ENCODE measurements around the gene TAF6L.

- TF ChIP-seq, protein P1, sequence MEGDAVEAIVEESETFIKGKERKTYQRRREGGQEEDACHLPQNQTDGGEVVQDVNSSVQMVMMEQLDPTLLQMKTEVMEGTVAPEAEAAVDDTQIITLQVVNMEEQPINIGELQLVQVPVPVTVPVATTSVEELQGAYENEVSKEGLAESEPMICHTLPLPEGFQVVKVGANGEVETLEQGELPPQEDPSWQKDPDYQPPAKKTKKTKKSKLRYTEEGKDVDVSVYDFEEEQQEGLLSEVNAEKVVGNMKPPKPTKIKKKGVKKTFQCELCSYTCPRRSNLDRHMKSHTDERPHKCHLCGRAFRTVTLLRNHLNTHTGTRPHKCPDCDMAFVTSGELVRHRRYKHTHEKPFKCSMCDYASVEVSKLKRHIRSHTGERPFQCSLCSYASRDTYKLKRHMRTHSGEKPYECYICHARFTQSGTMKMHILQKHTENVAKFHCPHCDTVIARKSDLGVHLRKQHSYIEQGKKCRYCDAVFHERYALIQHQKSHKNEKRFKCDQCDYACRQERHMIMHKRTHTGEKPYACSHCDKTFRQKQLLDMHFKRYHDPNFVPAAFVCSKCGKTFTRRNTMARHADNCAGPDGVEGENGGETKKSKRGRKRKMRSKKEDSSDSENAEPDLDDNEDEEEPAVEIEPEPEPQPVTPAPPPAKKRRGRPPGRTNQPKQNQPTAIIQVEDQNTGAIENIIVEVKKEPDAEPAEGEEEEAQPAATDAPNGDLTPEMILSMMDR (IDR thresholded peaks at IDR 0.05) = no peak
- TF ChIP-seq POLR2A (IDR thresholded peaks at IDR 0.05) = no peak
Measured at GRCh38 chr11:62811659-62812058, 40.5 kb downstream of the TAF6L start.

Data from testis (tissue), 2 donors.